HepG2 (cell line): Measurements from ENCODE around the gene GNG12. TPM values are rescaled to one million over a fixed set of nuclear protein-coding genes. Genes with fewer than 3 reads are reported as not detected.

ENCODE experiments used
- ATAC-seq: fragments of 200-7000 bp; cut with Tn5 transposase; 3 replicates; pipeline ENCODE4 v1.9.1; 2020; ENCODE audit warnings: mild to moderate bottlenecking, moderate library complexity
- BruUV-seq: library from RNA; stranded (reverse); fragments of 400-500 nt; replicated peaks from 2 replicates; lab custom pipeline; 2021; lab: Mats Ljungman, UMichigan
- CTCF ChIA-PET: fragments of 300-600 bp; formaldehyde crosslinking; extraction: SDS; loops from one replicate; lab custom pipeline; 2021; ENCODE audit warnings: low total read pairs, inconsistent platforms, low intra/inter-chr PET ratio; lab: Yijun Ruan, JAX
- POLR2A ChIA-PET: fragments of 350-600 bp; sonication (Branson Sonifier 250); formaldehyde crosslinking; loops from one replicate; lab custom pipeline; 2020; ENCODE audit warnings: antibody characterized with exemption, inconsistent platforms; lab: Yijun Ruan, JAX
- DNase-seq: peaks from one replicate; pipeline ENCODE4 v3.0.0-alpha.2; 2015; ENCODE audit warnings: low spot score
- FAIRE-seq: peaks from 3 replicates; lab custom pipeline; 2011; peaks lifted over from hg19 to GRCh38; lab: Jason Lieb, UNC
- H2AFZ ChIP-seq: one replicate; pipeline ENCODE4 v1.6.1; 2011; ENCODE audit warnings: low read length, inconsistent platforms
- H3K27ac ChIP-seq: fragments of 300-600 bp; 3 replicates; pipeline ENCODE4 v1.8.0; 2011; ENCODE audit warnings: mixed run types, mild to moderate bottlenecking, mixed read lengths, low read length, inconsistent platforms; ENCODE audit not compliant: insufficient read depth; ENCODE audit errors: extremely low read length
- H3K27me3 ChIP-seq, 2 experiments: fragments of 200-600 bp in 1 of 2; 2 replicates in 1 of 2; 3 replicates in 1 of 2; pipeline versions ENCODE4 v1.6.0 to v1.8.0; 2011; ENCODE audit warnings: low read length in 2 of 2, mild to moderate bottlenecking in 2 of 2, moderate library complexity in 2 of 2, inconsistent platforms in 1 of 2; ENCODE audit not compliant: insufficient read depth in 2 of 2, control insufficient read depth in 1 of 2
- H3K36me3 ChIP-seq, 2 experiments: fragments of 200-600 bp in 1 of 2; replicated peaks in 1 of 2; 2 replicates in 1 of 2; 3 replicates in 1 of 2; pipeline versions ENCODE4 v1.5.1 to v1.8.0; 2011; ENCODE audit warnings: low read length in 2 of 2, inconsistent platforms in 1 of 2; ENCODE audit not compliant: insufficient read depth in 2 of 2, control insufficient read depth in 1 of 2
- H3K4me1 ChIP-seq: 2 replicates; pipeline ENCODE4 v1.5.1; 2012; ENCODE audit warnings: low read length, inconsistent platforms; ENCODE audit not compliant: insufficient read depth
- H3K4me2 ChIP-seq: 2 replicates; pipeline ENCODE4 v1.6.0; 2011; ENCODE audit warnings: low read depth, low read length, inconsistent platforms
- H3K4me3 ChIP-seq, 3 experiments: fragments of 200-600 bp in 1 of 3; sonication (generic), shearing (Covaris generic) in 1 of 3; replicated peaks in 1 of 3; 2 replicates each; pipeline ENCODE4 v1.5.1; 2011 to 2016; ENCODE audit warnings: low read length in 3 of 3, inconsistent platforms in 2 of 3, low read depth in 2 of 3, mild to moderate bottlenecking in 2 of 3, control low read depth in 1 of 3, mixed read lengths in 1 of 3; ENCODE audit not compliant: insufficient read depth in 1 of 3
- H3K79me2 ChIP-seq: one replicate; pipeline ENCODE4 v1.6.1; 2011; ENCODE audit warnings: low read length, inconsistent platforms; ENCODE audit not compliant: insufficient read depth
- H3K9ac ChIP-seq: 2 replicates; pipeline ENCODE4 v1.6.0; 2011; ENCODE audit warnings: mild to moderate bottlenecking, low read depth, low read length, inconsistent platforms; ENCODE audit not compliant: insufficient read depth
- H3K9me3 ChIP-seq: 2 replicates; pipeline ENCODE4 v1.5.1; 2012; ENCODE audit warnings: mild to moderate bottlenecking, low read length
- H4K20me1 ChIP-seq: 2 replicates; pipeline ENCODE4 v1.6.0; 2011; ENCODE audit warnings: inconsistent platforms, mild to moderate bottlenecking, low read length, moderate library complexity; ENCODE audit not compliant: insufficient read depth
- JDP2 ChIP-seq: sonication (generic); formaldehyde crosslinking; IDR thresholded peaks from 2 replicates; pipeline ENCODE4 v1.8.1; 2022; ENCODE audit warnings: missing genetic modification reagents, borderline replicate concordance
- PRDM15 ChIP-seq: sonication (generic); formaldehyde crosslinking; IDR thresholded peaks from 2 replicates; pipeline ENCODE4 v1.4.0; 2020; ENCODE audit warnings: missing genetic modification reagents
- PRDM4 ChIP-seq: sonication (generic); formaldehyde crosslinking; IDR thresholded peaks from 2 replicates; pipeline ENCODE4 v1.9.0; 2021; ENCODE audit warnings: missing genetic modification reagents, borderline replicate concordance
- THYN1 ChIP-seq: sonication (generic); formaldehyde crosslinking; IDR thresholded peaks from 2 replicates; pipeline ENCODE4 v1.8.1; 2023; ENCODE audit warnings: low read depth, mild to moderate bottlenecking, moderate library complexity, missing genetic modification reagents, borderline replicate concordance
- ZNF569 ChIP-seq: sonication (generic); formaldehyde crosslinking; IDR thresholded peaks from 2 replicates; pipeline ENCODE4 v1.5.0; 2020; ENCODE audit warnings: mild to moderate bottlenecking, missing genetic modification reagents, moderate library complexity, borderline replicate concordance
- ZNF639 ChIP-seq: conservative IDR thresholded peaks from 2 replicates; pipeline ENCODE4 v1.6.1; 2018; ENCODE audit warnings: missing genetic modification reagents
- ZNF776 ChIP-seq: sonication (generic); formaldehyde crosslinking; IDR thresholded peaks from 2 replicates; pipeline ENCODE4 v1.4.0; 2020; ENCODE audit warnings: mild to moderate bottlenecking, missing genetic modification reagents
- WGBS: methylation state at CpG from one replicate; pipeline ENCODE4 v1.1.6; 2017; ENCODE audit warnings: low lambda C conversion rate; 5-methylcytosine and 5-hydroxymethylcytosine counted together
- in situ Hi-C: cut with HindIII; loops from 2 replicates; pipeline ENCODE4 v1.10.0; 2017; ENCODE audit warnings: low pct_unique_long_range_greater_than_20kb; ENCODE audit not compliant: extremely low pct_ligation_motif_present
- intact Hi-C: fragments of 100-400 bp; cut with micrococcal nuclease; formaldehyde crosslinking; loops from one replicate; pipeline ENCODE4 v1.10.0; 2022; ENCODE audit not compliant: unreplicated experiment
- polyA plus RNA-seq, 8 experiments: library from polyadenylated mRNA; depleted of rRNA in 3 of 8; stranded (reverse) in 7 of 8; unstranded in 1 of 8; fragments of >200 nt; fragmentation: Illumina TruSeq in 4 of 8; extraction: Trizol in 4 of 8; gene quantifications; 2 replicates each; pipeline versions ENCODE4 v1.2.1 to v1.2.3, GENCODE V29; 2011 to 2016; ENCODE audit warnings: low read depth in 4 of 8, missing spikeins in 1 of 8, mixed read lengths in 1 of 8; ENCODE audit not compliant: insufficient read depth in 1 of 8
- total RNA-seq, 5 experiments: library from RNA; depleted of rRNA; stranded (reverse); fragments of >200 nt; fragmentation: Illumina TruSeq; extraction: Trizol; gene quantifications; 2 replicates each; pipeline ENCODE4 v1.2.3, GENCODE V29; 2016; ENCODE audit warnings: low read depth in 1 of 5

GNG12 gene
- total and polyA plus RNA-seq, 2 of the 13 experiments (the other 11 are each of a cell fraction or from before 2014, with no cell fraction given): 0.11 TPM

- Histone ChIP-seq H3K9me3 (no peaks in the 10 kb centered on the region), H3K27ac (no peak overlapping the region), H2AFZ (no peak overlapping the region), H3K4me3 (no peak overlapping the region), H3K9ac (no peak overlapping the region), H3K4me1 (peaks cover 58% of the 10 kb centered on the region), H3K36me3 (no peaks in the 10 kb centered on the region), H4K20me1 (no peaks in the 10 kb centered on the region), H3K27me3 (no peaks in the 10 kb centered on the region; a peak in 1 of 5 replicates), H3K4me2 (no peak overlapping the region), H3K79me2 (no peaks in the 10 kb centered on the region)
- in situ Hi-C loops: no loop called here
- WGBS: 65% methylated on average over 4 of the region's 4 CpGs
- DNase-seq (no peak), ATAC-seq (no peak), FAIRE-seq (no peak)
- CTCF ChIA-PET: no interaction called here
- no peak for TF ChIP-seq JDP2 (CRISPR knock-in tag)
- TF ChIP-seq THYN1 (CRISPR knock-in tag): no peak
- intact Hi-C loops: no loop called here
- POLR2A ChIA-PET: no interaction called here
- BruUV-seq: no TSS peak
Measured at GRCh38 chr1:67721112-67721511, 112.2 kb downstream of the GNG12 start.

- Histone ChIP-seq H3K27ac (no peak overlapping the region), H3K4me2 (no peak overlapping the region), H3K79me2 (no peaks in the 10 kb centered on the region), H3K4me1 (peaks cover 59% of the 10 kb centered on the region), H3K4me3 (no peak overlapping the region), H3K9ac (no peak overlapping the region), H3K9me3 (no peaks in the 10 kb centered on the region), H2AFZ (no peak overlapping the region), H4K20me1 (no peaks in the 10 kb centered on the region)
- intact Hi-C loops: no loop called here
- WGBS: 71% methylated on average over 5 of the region's 6 CpGs
- no peak for DNase-seq
- CTCF ChIA-PET: no interaction called here
- in situ Hi-C loops: no loop called here
- no TSS peak for BruUV-seq
- ATAC-seq: no peak
- TF ChIP-seq JDP2 (CRISPR knock-in tag) (no peak), PRDM15 (CRISPR knock-in tag) (no peak), ZNF776 (CRISPR knock-in tag) (no peak), ZNF639 (CRISPR knock-in tag) (no peak), PRDM4 (CRISPR knock-in tag) (no peak), ZNF569 (CRISPR knock-in tag) (no peak)
- TF ChIP-seq, all 625 proteins: peak for 0
- Histone ChIP-seq H3K36me3 (no peaks in the 10 kb centered on the region), H3K27me3 (no peaks in the 10 kb centered on the region; a peak in 1 of 5 replicates)
- FAIRE-seq: no peak
- POLR2A ChIA-PET: no interaction called here
Measured at GRCh38 chr1:67719329-67720196, 113.7 kb downstream of the GNG12 start.
